ENCODE results near the gene PLD3. TPM values are rescaled to one million over a fixed set of nuclear protein-coding genes. Genes with fewer than 3 reads are reported as not detected.

The PLD3 gene
- total RNA-seq, 1 experiment from 2014 or later, result 146 TPM

DNA sequence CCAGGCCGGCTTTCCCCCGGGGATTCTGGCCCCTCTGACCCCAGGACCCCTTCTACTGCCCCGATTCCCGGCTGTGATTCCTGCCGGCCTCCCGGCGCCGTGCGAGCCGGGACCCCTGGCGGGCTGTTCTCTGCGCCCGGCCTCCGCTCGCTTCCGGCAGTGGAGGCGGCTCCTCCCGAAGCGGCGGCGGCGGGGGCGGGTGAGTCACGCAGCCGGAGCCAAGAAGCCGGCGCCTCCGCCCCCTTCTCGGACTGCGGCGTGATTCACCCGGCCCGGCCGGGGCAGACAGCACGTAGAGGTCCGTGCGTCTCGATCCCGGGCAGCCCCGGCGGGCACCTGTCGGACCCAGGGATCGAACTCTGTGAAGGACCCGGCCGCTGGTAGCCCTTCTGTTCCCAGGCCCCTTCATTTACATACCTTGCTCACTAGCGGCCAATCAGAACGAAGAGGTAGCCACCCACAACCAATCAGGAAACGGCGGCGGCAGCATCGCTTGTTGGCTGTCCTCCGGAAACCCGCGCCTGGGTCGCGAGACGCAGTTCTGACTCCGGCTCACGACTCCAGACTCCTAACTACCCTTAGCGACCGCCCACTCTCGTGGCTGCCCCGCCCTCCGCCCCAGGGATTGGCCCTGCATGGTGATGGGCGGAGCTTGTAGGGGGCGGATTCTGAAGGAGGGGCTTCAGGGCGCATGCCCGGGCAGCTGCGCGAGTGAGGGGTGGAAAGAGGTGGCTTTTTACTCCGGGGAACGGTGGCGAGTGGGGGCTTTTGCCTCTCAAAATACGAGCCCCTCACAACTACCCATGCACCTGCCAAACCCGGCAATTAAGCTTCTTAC is 77.2 kb downstream of the PLD3 start, which contains the start of gene SERTAD1:
Gene SERTAD1, minus strand, starts transcription at position 543 of the 838 bp plus-strand sequence. CDS start 2,446 bp downstream, outside the sequence.
- Histone ChIP-seq H3K27me3 (ENCODE audit: insufficient read depth, low read depth) (no peaks in the 10 kb centered on the region), H3K4me3 (peak within 1 kb of the TSS; percentile 87), H3F3A (ENCODE audit: insufficient read depth, low read depth) (peaks cover 5% of the 10 kb centered on the region; the same call in 1 of the 2 replicates), H3K4me1 (replicated peaks; ENCODE audit: insufficient read depth) (peaks cover 12% of the 10 kb centered on the region), H3K9me2 (ENCODE audit: insufficient read depth) (no peaks in the 10 kb centered on the region), H3K4me2 (peak within 1 kb of the TSS; percentile 98), H4K20me1 (ENCODE audit: insufficient read depth) (no peaks in the 10 kb centered on the region), H2AFZ (peak within 1 kb of the TSS; percentile 97), H3K79me2 (ENCODE audit: low read depth) (peaks cover 28% of the 10 kb centered on the region), H3K27ac (peak within 1 kb of the TSS; percentile 92), H3K36me3 (ENCODE audit: low read depth) (no peaks in the 10 kb centered on the region), H3K9me3 (ENCODE audit: insufficient read depth, low read depth) (no peaks in the 10 kb centered on the region)
- intact Hi-C loops (cut with micrococcal nuclease; ENCODE audit: unreplicated experiment), result loop anchor here (1.0 to 10.0 kb wide), 4 partner anchors 18 to 292 kb away; partner anchors contain the start of genes COQ8B and ITPKC
- no peak for TF ChIP-seq EZH2 (IDR thresholded peaks at IDR 0.05; ENCODE audit: low read depth)
- TF ChIP-seq, protein P1, sequence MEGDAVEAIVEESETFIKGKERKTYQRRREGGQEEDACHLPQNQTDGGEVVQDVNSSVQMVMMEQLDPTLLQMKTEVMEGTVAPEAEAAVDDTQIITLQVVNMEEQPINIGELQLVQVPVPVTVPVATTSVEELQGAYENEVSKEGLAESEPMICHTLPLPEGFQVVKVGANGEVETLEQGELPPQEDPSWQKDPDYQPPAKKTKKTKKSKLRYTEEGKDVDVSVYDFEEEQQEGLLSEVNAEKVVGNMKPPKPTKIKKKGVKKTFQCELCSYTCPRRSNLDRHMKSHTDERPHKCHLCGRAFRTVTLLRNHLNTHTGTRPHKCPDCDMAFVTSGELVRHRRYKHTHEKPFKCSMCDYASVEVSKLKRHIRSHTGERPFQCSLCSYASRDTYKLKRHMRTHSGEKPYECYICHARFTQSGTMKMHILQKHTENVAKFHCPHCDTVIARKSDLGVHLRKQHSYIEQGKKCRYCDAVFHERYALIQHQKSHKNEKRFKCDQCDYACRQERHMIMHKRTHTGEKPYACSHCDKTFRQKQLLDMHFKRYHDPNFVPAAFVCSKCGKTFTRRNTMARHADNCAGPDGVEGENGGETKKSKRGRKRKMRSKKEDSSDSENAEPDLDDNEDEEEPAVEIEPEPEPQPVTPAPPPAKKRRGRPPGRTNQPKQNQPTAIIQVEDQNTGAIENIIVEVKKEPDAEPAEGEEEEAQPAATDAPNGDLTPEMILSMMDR (conservative IDR thresholded peaks at IDR 0.05), result peak; percentile 81
- POLR2A ChIA-PET (ENCODE audit: unreplicated experiment), result interaction anchor here (0.5 to 0.8 kb wide), 14 partner anchors 11 to 1373 kb away, joined by 3 to 12 read pairs (median 6); partner anchors contain the start of genes ACTMAP and BLVRB
- no TSS peak for BruUV-seq (replicated peaks)
- DNase-seq, result peak; percentile 96 to 99
- CTCF ChIA-PET, result interaction anchor here (1.0 kb wide), 1 partner anchor 120 kb away, joined by 3 read pairs; no protein-coding TSS in a partner anchor

Small RNAs within 50 kb of the gene (microRNA-seq; reads per million reads assigned to microRNA genes)
- not detected for gene MIR6796 (ENCODE audit: borderline number of aligned reads, borderline replicate concordance)

Other genes starting within 250 kb of the PLD3 start
- 26.9 and 29.5 TPM in 2 replicates for gene MAP3K10, start 157.3 kb upstream of the PLD3 start, total RNA-seq (2021)
- gene TTC9B, start 130.3 kb upstream of the PLD3 start, total RNA-seq (2021), result 0.50 and 0.59 TPM in 2 replicates
- 0.63 and 0.93 TPM in 2 replicates for gene CCNP, start 122.0 kb upstream of the PLD3 start, total RNA-seq (2021)
- gene AKT2, start 63.4 kb upstream of the PLD3 start, total RNA-seq (2021), result 144 and 149 TPM in 2 replicates
- 17.3 and 21.2 TPM in 2 replicates for gene C19orf47, start 298 bp upstream of the PLD3 start, total RNA-seq (2021)
- 0.37 and 0.38 TPM in 2 replicates for gene HIPK4, start 41.5 kb downstream of the PLD3 start, total RNA-seq (2021)
- gene PRX, start 64.7 kb downstream of the PLD3 start, total RNA-seq (2021), result 6.6 and 9.2 TPM in 2 replicates
- 7.8 and 8.5 TPM in 2 replicates for gene SERTAD1, start 77.3 kb downstream of the PLD3 start, total RNA-seq (2021)
- gene SERTAD3, start 95.6 kb downstream of the PLD3 start, total RNA-seq (2021), result 35.9 and 41.4 TPM in 2 replicates
- 204 and 239 TPM in 2 replicates for gene BLVRB, start 117.0 kb downstream of the PLD3 start, total RNA-seq (2021)
- gene SPTBN4, start 118.3 kb downstream of the PLD3 start, total RNA-seq (2021), result 0.48 and 0.85 TPM in 2 replicates
- 90.1 and 93.7 TPM in 2 replicates for gene SHKBP1, start 228.2 kb downstream of the PLD3 start, total RNA-seq (2021)

All from PC-9 (cell line).